Forelimb muscle (tissue), 1 donor: ENCODE results near the gene PDGFRA. TPM values are rescaled to one million over a fixed set of nuclear protein-coding genes. Genes with fewer than 3 reads are reported as not detected.

Experiments used
- DNase-seq: peaks from one replicate; pipeline ENCODE4 v3.0.0-alpha.2; 2013; ENCODE audit warnings: low read depth
- polyA plus RNA-seq: library from polyadenylated mRNA; unstranded; fragments of 120-200 nt; gene quantifications from one replicate; pipeline ENCODE4 v1.2.1, GENCODE V29; 2013; ENCODE audit not compliant: insufficient read length

The PDGFRA gene
- polyA plus RNA-seq = 62.7 TPM

DNA sequence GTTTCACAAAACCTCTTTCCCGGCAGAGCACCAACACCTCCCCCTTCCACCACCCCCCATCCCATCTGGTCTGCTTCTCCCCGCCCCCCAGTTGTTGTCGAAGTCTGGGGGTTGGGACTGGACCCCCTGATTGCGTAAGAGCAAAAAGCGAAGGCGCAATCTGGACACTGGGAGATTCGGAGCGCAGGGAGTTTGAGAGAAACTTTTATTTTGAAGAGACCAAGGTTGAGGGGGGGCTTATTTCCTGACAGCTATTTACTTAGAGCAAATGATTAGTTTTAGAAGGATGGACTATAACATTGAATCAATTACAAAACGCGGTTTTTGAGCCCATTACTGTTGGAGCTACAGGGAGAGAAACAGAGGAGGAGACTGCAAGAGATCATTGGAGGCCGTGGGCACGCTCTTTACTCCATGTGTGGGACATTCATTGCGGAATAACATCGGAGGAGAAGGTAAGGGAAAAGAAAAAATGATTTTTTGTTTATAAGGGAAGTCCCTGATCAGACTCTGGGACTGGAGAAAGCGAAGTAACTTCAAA lies at the start of gene PDGFRA:
PDGFRA (plus strand) TSS at position 333 of the 541 bp plus-strand sequence. CDS start 29,476 bp downstream, outside the sequence.
- peak; percentile 92 for DNase-seq

GRCh38 chr4:54184581-54184980 lies 44.5 kb upstream of the PDGFRA start:
- no peak for DNase-seq

GRCh38 chr4:54185044-54185780 lies 43.9 kb upstream of the PDGFRA start:
- no peak for DNase-seq

- no peak for DNase-seq
Observed at GRCh38 chr4:54185866-54186265, 43.2 kb upstream of the PDGFRA start.

- DNase-seq = no peak
Observed at GRCh38 chr4:54186371-54186770, 42.7 kb upstream of the PDGFRA start.

GRCh38 chr4:54187148-54187547 lies 41.9 kb upstream of the PDGFRA start:
- DNase-seq = no peak

- no peak for DNase-seq
Observed at GRCh38 chr4:54189140-54189539, 40.0 kb upstream of the PDGFRA start.

DNA sequence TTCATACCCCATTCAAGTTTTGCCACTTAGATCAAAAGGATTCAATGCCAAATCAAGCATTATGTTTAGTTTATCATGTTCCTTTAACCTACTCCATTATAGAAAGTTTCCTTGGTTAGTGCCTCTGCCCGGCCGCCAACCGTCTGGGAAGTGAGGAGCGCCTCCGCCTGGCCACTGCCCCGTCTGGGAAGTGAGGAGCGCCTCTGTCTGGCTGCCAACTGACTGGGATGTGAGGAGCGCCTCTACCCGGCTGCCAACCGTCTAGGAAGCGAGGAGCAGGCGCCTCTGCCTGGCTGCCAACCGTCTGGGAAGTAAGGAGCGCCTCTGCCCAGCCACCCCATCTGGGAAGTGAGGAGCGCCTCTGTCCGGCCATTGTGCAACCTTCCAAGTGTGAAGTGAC lies 36.3 kb upstream of the PDGFRA start:
- DNase-seq = no peak

- no peak for DNase-seq
Observed at GRCh38 chr4:54197926-54198325, 31.2 kb upstream of the PDGFRA start.

GRCh38 chr4:54199919-54200318 lies 29.2 kb upstream of the PDGFRA start:
- no peak for DNase-seq

- DNase-seq = no peak
Observed at GRCh38 chr4:54209617-54210016, 19.5 kb upstream of the PDGFRA start.

DNA sequence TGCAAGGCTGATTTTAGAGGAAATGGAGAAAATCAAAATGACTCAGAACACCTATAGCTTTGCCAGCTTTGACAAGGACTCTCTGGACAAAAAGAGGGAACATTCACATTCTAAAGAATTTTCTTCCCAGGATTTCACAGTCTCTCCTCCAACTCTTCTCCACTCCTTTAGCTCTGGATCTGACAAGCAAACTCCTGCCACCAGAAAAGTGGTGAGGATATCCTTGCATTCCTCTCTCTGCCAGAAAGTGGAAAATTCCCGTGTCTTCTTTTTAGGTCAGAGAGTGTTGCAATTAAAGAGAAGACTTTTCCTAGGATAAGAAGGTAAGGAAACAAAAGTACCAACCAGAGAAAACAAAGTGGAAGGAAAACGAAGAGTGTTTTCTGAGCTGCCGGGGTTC lies 16.1 kb upstream of the PDGFRA start:
- DNase-seq = no peak

GRCh38 chr4:54213761-54214160 lies 15.3 kb upstream of the PDGFRA start:
- no peak for DNase-seq

- DNase-seq = no peak
Observed at GRCh38 chr4:54215379-54216077, 13.6 kb upstream of the PDGFRA start.

- DNase-seq = peak; percentile 96
Observed at GRCh38 chr4:54217642-54218495, 11.2 kb upstream of the PDGFRA start.

GRCh38 chr4:54218736-54219135 lies 10.4 kb upstream of the PDGFRA start:
- DNase-seq = no peak

DNA sequence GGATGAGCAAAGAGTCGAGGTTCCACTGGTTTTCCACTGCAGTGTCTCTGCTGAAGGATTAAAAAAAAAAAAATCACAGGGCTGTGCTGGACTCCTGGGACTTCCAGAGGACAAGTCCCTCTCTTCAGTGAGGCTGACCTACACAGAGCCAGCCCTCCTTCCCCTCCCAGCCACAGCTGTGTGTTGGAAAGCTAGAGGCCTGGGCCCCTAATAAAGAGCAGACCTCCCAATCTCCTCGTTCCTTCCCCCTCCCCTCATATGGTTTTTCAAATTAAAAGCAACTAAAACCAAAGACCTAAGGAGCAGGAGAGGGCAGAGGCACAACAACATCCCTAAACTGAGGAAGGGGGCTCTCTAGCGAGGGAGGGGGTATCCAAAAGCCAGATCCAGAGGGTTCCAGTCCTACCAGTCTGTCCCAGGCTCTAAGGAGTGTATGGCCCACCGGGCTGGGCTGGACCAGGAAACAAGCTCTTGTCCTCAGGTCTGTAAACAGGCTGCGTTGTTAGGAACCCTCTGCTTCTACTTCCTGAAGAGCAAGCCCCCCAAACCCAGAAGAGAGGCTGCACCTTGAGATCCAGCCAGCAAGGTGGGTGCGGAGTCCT lies 4.0 kb upstream of the PDGFRA start:
- no peak for DNase-seq

GRCh38 chr4:54225598-54226403 lies 3.3 kb upstream of the PDGFRA start:
- no peak for DNase-seq

GRCh38 chr4:54226404-54227255 lies 2.5 kb upstream of the PDGFRA start:
- no peak for DNase-seq
